Measurements from ENCODE around the gene ZNF423.

The ZNF423 gene

GRCh38 chr16:49486400-49486799 is 369.5 kb downstream of the ZNF423 start:
- no peak for DNase-seq

GRCh38 chr16:49485663-49486062 is 370.2 kb downstream of the ZNF423 start:
- no peak for DNase-seq

GRCh38 chr16:49484936-49485335 is 371.0 kb downstream of the ZNF423 start:
- no peak for DNase-seq

- DNase-seq: peak; percentile 36
Observed at GRCh38 chr16:49484451-49484849, 371.5 kb downstream of the ZNF423 start.

GRCh38 chr16:49483651-49484450 is 372.1 kb downstream of the ZNF423 start:
- no peak for DNase-seq

- DNase-seq: no peak
Observed at GRCh38 chr16:49483251-49483650, 372.7 kb downstream of the ZNF423 start.

- DNase-seq: no peak
Observed at GRCh38 chr16:49482690-49483089, 373.2 kb downstream of the ZNF423 start.

GRCh38 chr16:49478616-49479015 is 377.3 kb downstream of the ZNF423 start:
- DNase-seq: no peak

- DNase-seq: no peak
Observed at GRCh38 chr16:49478107-49478506, 377.8 kb downstream of the ZNF423 start.

- no peak for DNase-seq
Observed at GRCh38 chr16:49477250-49477895, 378.5 kb downstream of the ZNF423 start.

- no peak for DNase-seq
Observed at GRCh38 chr16:49474741-49475140, 381.2 kb downstream of the ZNF423 start.

- DNase-seq: no peak
Observed at GRCh38 chr16:49473773-49474172, 382.1 kb downstream of the ZNF423 start.

GRCh38 chr16:49473131-49473530 is 382.8 kb downstream of the ZNF423 start:
- DNase-seq: no peak

- DNase-seq: no peak
Observed at GRCh38 chr16:49472598-49472997, 383.3 kb downstream of the ZNF423 start.

- no peak for DNase-seq
Observed at GRCh38 chr16:49471038-49471727, 384.7 kb downstream of the ZNF423 start.

- DNase-seq: no peak
Observed at GRCh38 chr16:49470513-49470991, 385.4 kb downstream of the ZNF423 start.

- DNase-seq: no peak
Observed at GRCh38 chr16:49469930-49470451, 385.9 kb downstream of the ZNF423 start.

GRCh38 chr16:49469311-49469670 is 386.6 kb downstream of the ZNF423 start:
- no peak for DNase-seq

GRCh38 chr16:49468611-49469310 is 387.2 kb downstream of the ZNF423 start:
- DNase-seq: no peak

- DNase-seq: no peak
Observed at GRCh38 chr16:49467540-49468372, 388.2 kb downstream of the ZNF423 start.

- no peak for DNase-seq
Observed at GRCh38 chr16:49466881-49467280, 389.0 kb downstream of the ZNF423 start.

- DNase-seq: no peak
Observed at GRCh38 chr16:49466529-49466831, 389.4 kb downstream of the ZNF423 start.

All from stimulated activated CD4-positive, alpha-beta T cell treated with anti-CD3 and anti-CD28 coated beads, Interleukin-4, amount 100 ng/mL, for 1 hour (primary cell).